Breast epithelium (tissue), 3 donors: ENCODE data around the gene PCGF1.

Source experiments
- POLR2A ChIP-seq: fragments of 450-650 bp; IDR thresholded peaks from one replicate; pipeline ENCODE4 v1.6.1; 2016; ENCODE audit warnings: antibody characterized with exemption, mild to moderate bottlenecking, moderate library complexity
- POLR2AphosphoS5 ChIP-seq, 3 donors: sonication (generic); formaldehyde crosslinking; IDR thresholded peaks; one replicate each; pipeline ENCODE4 v1.6.1; 2017; ENCODE audit warnings: antibody characterized with exemption in 3 of 3

GRCh38 chr2:74507926-74508520 is 528 bp upstream of the PCGF1 start:
- TF ChIP-seq POLR2A (no peak), POLR2AphosphoS5 (IDR thresholded peaks at IDR 0.05) (no peak)
